Upper lobe of left lung (tissue), 4 donors: Measurements from ENCODE around the gene FAM240A.

ENCODE experiments used
- EP300 ChIP-seq, 4 donors: sonication (generic); formaldehyde crosslinking; IDR thresholded peaks; one replicate each; pipeline ENCODE4 v1.5.1; 2017; ENCODE audit warnings: antibody characterized with exemption in 4 of 4, control low read depth in 2 of 4
- TF ChIP-seq, protein P1 (sequence below), 6 experiments: fragments of 450-650 bp in 4 of 6; fragments of 200-600 bp in 2 of 6; sonication (generic) in 2 of 6; IDR thresholded peaks; one replicate each; pipeline ENCODE4 v1.5.1; 2016 to 2019; ENCODE audit warnings: antibody characterized with exemption in 6 of 6

DNA sequence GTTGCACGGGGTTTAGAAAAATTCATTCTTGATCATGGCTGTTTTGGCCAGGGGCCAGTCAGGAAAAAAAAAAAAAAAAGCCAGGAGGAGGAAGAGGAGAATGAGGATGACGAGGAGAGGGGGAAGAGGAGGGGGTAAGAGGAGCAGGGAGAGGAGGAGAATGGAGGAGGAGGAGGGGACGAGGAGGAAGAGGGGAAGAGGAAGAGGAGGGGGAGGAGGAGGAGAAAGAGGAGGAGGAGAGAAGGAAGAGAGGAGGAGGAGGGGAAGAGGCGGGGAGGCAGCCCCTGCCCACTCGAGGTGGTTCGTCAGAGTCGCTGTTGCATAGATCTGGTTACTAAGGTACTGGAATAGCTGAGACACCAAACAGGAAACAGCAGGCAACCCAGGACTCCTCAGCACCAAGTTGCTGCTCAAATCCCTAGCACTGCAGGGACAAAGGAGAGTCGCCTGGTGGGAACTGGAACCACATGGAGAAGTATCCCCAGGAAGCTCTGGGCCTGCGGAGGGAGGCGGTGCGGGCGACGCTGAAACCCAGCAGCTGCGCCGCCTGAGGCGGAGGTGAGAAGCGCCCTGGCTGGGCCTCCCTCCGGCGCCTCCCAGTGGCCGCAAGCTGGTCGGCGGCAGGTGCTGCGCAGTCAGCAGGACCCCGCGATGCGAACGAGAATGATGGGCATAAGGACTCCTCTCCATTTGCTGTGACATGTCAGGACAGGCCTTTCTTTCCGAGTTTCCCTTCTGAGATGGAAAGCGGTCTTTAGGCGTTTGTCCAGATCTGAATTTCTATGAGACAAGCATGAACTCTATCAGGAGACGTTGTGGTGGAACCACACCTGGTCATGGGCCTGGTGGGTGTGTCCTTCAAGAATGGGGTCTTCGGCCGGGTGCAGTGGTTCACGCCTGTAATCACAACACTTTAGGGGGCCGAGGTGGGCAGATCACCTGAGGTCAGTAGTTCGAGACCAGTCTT lies 17.5 kb downstream of the FAM240A start:
- TF ChIP-seq, protein P1, sequence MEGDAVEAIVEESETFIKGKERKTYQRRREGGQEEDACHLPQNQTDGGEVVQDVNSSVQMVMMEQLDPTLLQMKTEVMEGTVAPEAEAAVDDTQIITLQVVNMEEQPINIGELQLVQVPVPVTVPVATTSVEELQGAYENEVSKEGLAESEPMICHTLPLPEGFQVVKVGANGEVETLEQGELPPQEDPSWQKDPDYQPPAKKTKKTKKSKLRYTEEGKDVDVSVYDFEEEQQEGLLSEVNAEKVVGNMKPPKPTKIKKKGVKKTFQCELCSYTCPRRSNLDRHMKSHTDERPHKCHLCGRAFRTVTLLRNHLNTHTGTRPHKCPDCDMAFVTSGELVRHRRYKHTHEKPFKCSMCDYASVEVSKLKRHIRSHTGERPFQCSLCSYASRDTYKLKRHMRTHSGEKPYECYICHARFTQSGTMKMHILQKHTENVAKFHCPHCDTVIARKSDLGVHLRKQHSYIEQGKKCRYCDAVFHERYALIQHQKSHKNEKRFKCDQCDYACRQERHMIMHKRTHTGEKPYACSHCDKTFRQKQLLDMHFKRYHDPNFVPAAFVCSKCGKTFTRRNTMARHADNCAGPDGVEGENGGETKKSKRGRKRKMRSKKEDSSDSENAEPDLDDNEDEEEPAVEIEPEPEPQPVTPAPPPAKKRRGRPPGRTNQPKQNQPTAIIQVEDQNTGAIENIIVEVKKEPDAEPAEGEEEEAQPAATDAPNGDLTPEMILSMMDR (IDR thresholded peaks at IDR 0.05): peak; percentile 96 to 99 (median 98)
- TF ChIP-seq EP300 (IDR thresholded peaks at IDR 0.05): no peak
